ENCODE measurements around the gene ZFP14. TPM values are rescaled to one million over a fixed set of nuclear protein-coding genes. Genes with fewer than 3 reads are reported as not detected.
A peak's percentile ranks its signal among the peaks of the same experiment; 100 is the strongest.

The ZFP14 gene
- total and polyA plus RNA-seq, 4 donors: 2.0 to 11.5 (median 3.6) TPM

- WGBS, 2 donors: 99% methylated on average over 3 of the region's 3 CpGs
- no peaks in the 10 kb centered on the region for H3K4me1 ChIP-seq (ENCODE audit: control insufficient read depth in 1 of 2, insufficient read depth in 2 of 2, low read length in 2 of 2)
- H3K27ac ChIP-seq (ENCODE audit: low read depth in 1 of 2, low read length in 2 of 2): no peak overlapping the region
- intact Hi-C loops (cut with DNase I): no loop called here
- peaks cover 6% of the 10 kb centered on the region for H3K9me3 ChIP-seq (ENCODE audit: control insufficient read depth, low read length)
- H3K4me3 ChIP-seq (ENCODE audit: low read length in 2 of 2): no peak overlapping the region
- DNase-seq (no peak), ATAC-seq (ENCODE audit: low FRiP score) (no peak)
- peaks cover 12 to 16% of the 10 kb centered on the region in 2 donors for H3K36me3 ChIP-seq (ENCODE audit: control insufficient read depth in 1 of 2, insufficient read depth in 2 of 2, low read length in 1 of 2)
- no peaks in the 10 kb centered on the region for H3K27me3 ChIP-seq (ENCODE audit: control insufficient read depth in 1 of 2, insufficient read depth in 2 of 2, low read length in 1 of 2)
Observed at GRCh38 chr19:36408101-36408500, 29.1 kb upstream of the ZFP14 start.

GRCh38 chr19:36404498-36404897 lies 25.5 kb upstream of the ZFP14 start:
- Histone ChIP-seq H3K27me3 (ENCODE audit: control insufficient read depth in 1 of 2, insufficient read depth in 2 of 2, low read length in 1 of 2) (no peaks in the 10 kb centered on the region), H3K4me3 (ENCODE audit: low read length in 2 of 2) (no peak overlapping the region), H3K27ac (ENCODE audit: low read depth in 1 of 2, low read length in 2 of 2) (no peak overlapping the region), H3K9me3 (ENCODE audit: control insufficient read depth, low read length) (peaks cover 9% of the 10 kb centered on the region), H3K4me1 (ENCODE audit: control insufficient read depth in 1 of 2, insufficient read depth in 2 of 2, low read length in 2 of 2) (no peaks in the 10 kb centered on the region), H3K36me3 (ENCODE audit: control insufficient read depth in 1 of 2, insufficient read depth in 2 of 2, low read length in 1 of 2) (peaks cover 14 to 21% of the 10 kb centered on the region in 2 donors)
- ATAC-seq (ENCODE audit: low FRiP score): no peak
- 96 to 97% methylated on average over 3 of the region's 3 CpGs for WGBS, 2 donors
- intact Hi-C loops (cut with DNase I): no loop called here
- DNase-seq: no peak

GRCh38 chr19:36401475-36401874 lies 22.5 kb upstream of the ZFP14 start:
- WGBS, 2 donors: 89 to 98% methylated on average over 7 of the region's 7 CpGs
- peaks cover 19 to 21% of the 10 kb centered on the region in 2 donors for H3K36me3 ChIP-seq (ENCODE audit: control insufficient read depth in 1 of 2, insufficient read depth in 2 of 2, low read length in 1 of 2)
- H3K4me1 ChIP-seq (ENCODE audit: control insufficient read depth in 1 of 2, insufficient read depth in 2 of 2, low read length in 2 of 2): no peaks in the 10 kb centered on the region
- ATAC-seq (ENCODE audit: low FRiP score) (no peak), DNase-seq (no peak)
- H3K27ac ChIP-seq (ENCODE audit: low read depth in 1 of 2, low read length in 2 of 2): no peak overlapping the region
- H3K9me3 ChIP-seq (ENCODE audit: control insufficient read depth, low read length): peaks cover 17% of the 10 kb centered on the region
- H3K4me3 ChIP-seq (ENCODE audit: low read length in 2 of 2): no peak overlapping the region
- intact Hi-C loops (cut with DNase I): no loop called here
- no peaks in the 10 kb centered on the region for H3K27me3 ChIP-seq (ENCODE audit: control insufficient read depth in 1 of 2, insufficient read depth in 2 of 2, low read length in 1 of 2)

GRCh38 chr19:36398571-36398970 lies 19.6 kb upstream of the ZFP14 start:
- intact Hi-C loops (cut with DNase I): no loop called here
- peaks cover 20% of the 10 kb centered on the region for H3K9me3 ChIP-seq (ENCODE audit: control insufficient read depth, low read length)
- no peak overlapping the region for H3K27ac ChIP-seq (ENCODE audit: low read depth in 1 of 2, low read length in 2 of 2)

GRCh38 chr19:36392916-36393673 lies 14.1 kb upstream of the ZFP14 start:
- Histone ChIP-seq H3K27ac (ENCODE audit: low read depth in 1 of 2, low read length in 2 of 2) (no peak overlapping the region), H3K4me1 (ENCODE audit: control insufficient read depth in 1 of 2, insufficient read depth in 2 of 2, low read length in 2 of 2) (no peaks in the 10 kb centered on the region), H3K36me3 (ENCODE audit: control insufficient read depth in 1 of 2, insufficient read depth in 2 of 2, low read length in 1 of 2) (peaks cover 18 to 27% of the 10 kb centered on the region in 2 donors), H3K9me3 (ENCODE audit: control insufficient read depth, low read length) (peaks cover 32% of the 10 kb centered on the region), H3K4me3 (ENCODE audit: low read length in 2 of 2) (peak overlapping the region; percentile 14 to 18), H3K27me3 (ENCODE audit: control insufficient read depth in 1 of 2, insufficient read depth in 2 of 2, low read length in 1 of 2) (no peaks in the 10 kb centered on the region)
- DNase-seq: no peak
- intact Hi-C loops (cut with DNase I): no loop called here
- WGBS, 2 donors: 98% methylated on average over 11 of the region's 11 CpGs
- no peak for ATAC-seq (ENCODE audit: low FRiP score)

More at GRCh38 chr19:36398571-36398970, 19.6 kb upstream of the ZFP14 start:
- Histone ChIP-seq H3K4me3 (ENCODE audit: low read length in 2 of 2) (no peak overlapping the region), H3K4me1 (ENCODE audit: control insufficient read depth in 1 of 2, insufficient read depth in 2 of 2, low read length in 2 of 2) (no peaks in the 10 kb centered on the region), H3K36me3 (ENCODE audit: control insufficient read depth in 1 of 2, insufficient read depth in 2 of 2, low read length in 1 of 2) (peaks cover 16 to 25% of the 10 kb centered on the region in 2 donors), H3K27me3 (ENCODE audit: control insufficient read depth in 1 of 2, insufficient read depth in 2 of 2, low read length in 1 of 2) (no peaks in the 10 kb centered on the region)
- WGBS, 2 donors: 97% methylated on average over 3 of the region's 3 CpGs
- DNase-seq (no peak), ATAC-seq (ENCODE audit: low FRiP score) (no peak)

- Histone ChIP-seq H3K27ac (ENCODE audit: low read depth in 1 of 2, low read length in 2 of 2) (no peak overlapping the region), H3K4me3 (ENCODE audit: low read length in 2 of 2) (peak overlapping the region in 1 of 2 donors; percentile 70), H3K9me3 (ENCODE audit: control insufficient read depth, low read length) (no peaks in the 10 kb centered on the region), H3K4me1 (ENCODE audit: control insufficient read depth in 1 of 2, insufficient read depth in 2 of 2, low read length in 2 of 2) (peaks cover 0 to 4% of the 10 kb centered on the region in 2 donors), H3K36me3 (ENCODE audit: control insufficient read depth in 1 of 2, insufficient read depth in 2 of 2, low read length in 1 of 2) (no peaks in the 10 kb centered on the region), H3K27me3 (ENCODE audit: control insufficient read depth in 1 of 2, insufficient read depth in 2 of 2, low read length in 1 of 2) (no peaks in the 10 kb centered on the region)
- WGBS, 2 donors: 49 to 59% methylated on average over 10 of the region's 10 CpGs
- no peak for DNase-seq
- intact Hi-C loops (cut with DNase I): no loop called here
- no peak for ATAC-seq (ENCODE audit: low FRiP score)
Observed at GRCh38 chr19:36379510-36379819, 464 bp upstream of the ZFP14 start.

GRCh38 chr19:36377541-36378178 lies 1.3 kb downstream of the ZFP14 start:
- WGBS, 2 donors: 48 to 49% methylated on average over 10 of the region's 10 CpGs
- Histone ChIP-seq H3K36me3 (ENCODE audit: control insufficient read depth in 1 of 2, insufficient read depth in 2 of 2, low read length in 1 of 2) (no peaks in the 10 kb centered on the region), H3K27ac (ENCODE audit: low read depth in 1 of 2, low read length in 2 of 2) (peak overlapping the region in 1 of 2 donors; percentile 40), H3K4me3 (ENCODE audit: low read length in 2 of 2) (no peak overlapping the region), H3K27me3 (ENCODE audit: control insufficient read depth in 1 of 2, insufficient read depth in 2 of 2, low read length in 1 of 2) (no peaks in the 10 kb centered on the region), H3K4me1 (ENCODE audit: control insufficient read depth in 1 of 2, insufficient read depth in 2 of 2, low read length in 2 of 2) (peaks cover 0 to 4% of the 10 kb centered on the region in 2 donors), H3K9me3 (ENCODE audit: control insufficient read depth, low read length) (no peaks in the 10 kb centered on the region)
- intact Hi-C loops (cut with DNase I): no loop called here
- ATAC-seq (ENCODE audit: low FRiP score) (no peak), DNase-seq (no peak)

- H3K9me3 ChIP-seq (ENCODE audit: control insufficient read depth, low read length): no peaks in the 10 kb centered on the region
- peaks cover 0 to 4% of the 10 kb centered on the region in 2 donors for H3K4me1 ChIP-seq (ENCODE audit: control insufficient read depth in 1 of 2, insufficient read depth in 2 of 2, low read length in 2 of 2)
- no peak for DNase-seq
Observed at GRCh38 chr19:36373638-36374156, 5.3 kb downstream of the ZFP14 start.

GRCh38 chr19:36371886-36372285 lies 7.1 kb downstream of the ZFP14 start:
- Histone ChIP-seq H3K9me3 (ENCODE audit: control insufficient read depth, low read length) (no peaks in the 10 kb centered on the region), H3K4me1 (ENCODE audit: control insufficient read depth in 1 of 2, insufficient read depth in 2 of 2, low read length in 2 of 2) (no peaks in the 10 kb centered on the region), H3K36me3 (ENCODE audit: control insufficient read depth in 1 of 2, insufficient read depth in 2 of 2, low read length in 1 of 2) (peaks cover 0 to 5% of the 10 kb centered on the region in 2 donors), H3K27me3 (ENCODE audit: control insufficient read depth in 1 of 2, insufficient read depth in 2 of 2, low read length in 1 of 2) (no peaks in the 10 kb centered on the region), H3K4me3 (ENCODE audit: low read length in 2 of 2) (no peak overlapping the region), H3K27ac (ENCODE audit: low read depth in 1 of 2, low read length in 2 of 2) (no peak overlapping the region)
- intact Hi-C loops (cut with DNase I): no loop called here
- DNase-seq (no peak), ATAC-seq (ENCODE audit: low FRiP score) (no peak)

More at GRCh38 chr19:36373638-36374156, 5.3 kb downstream of the ZFP14 start:
- intact Hi-C loops (cut with DNase I): no loop called here
- WGBS, 2 donors: 97 to 98% methylated on average over 5 of the region's 5 CpGs
- no peak overlapping the region for H3K27ac ChIP-seq (ENCODE audit: low read depth in 1 of 2, low read length in 2 of 2)
- no peaks in the 10 kb centered on the region for H3K27me3 ChIP-seq (ENCODE audit: control insufficient read depth in 1 of 2, insufficient read depth in 2 of 2, low read length in 1 of 2)
- H3K4me3 ChIP-seq (ENCODE audit: low read length in 2 of 2): no peak overlapping the region
- no peaks in the 10 kb centered on the region for H3K36me3 ChIP-seq (ENCODE audit: control insufficient read depth in 1 of 2, insufficient read depth in 2 of 2, low read length in 1 of 2)
- no peak for ATAC-seq (ENCODE audit: low FRiP score)

Measured in aorta (tissue), 5 donors.